K562 (cell line): ENCODE data around the gene TJP2. TPM values are rescaled to one million over a fixed set of nuclear protein-coding genes. Genes with fewer than 3 reads are reported as not detected.

Source experiments
- ATAC-seq: fragments of 200-7000 bp; cut with Tn5 transposase; 3 replicates; pipeline ENCODE4 v1.9.1; 2020; ENCODE audit warnings: moderate library complexity
- BruUV-seq: library from RNA; stranded (reverse); fragments of 400-500 nt; replicated peaks from 2 replicates; lab custom pipeline; 2021; lab: Mats Ljungman, UMichigan
- CTCF ChIA-PET: fragments of 300-600 bp; formaldehyde crosslinking; extraction: SDS; loops from one replicate; lab custom pipeline; 2021; ENCODE audit warnings: low intra/inter-chr PET ratio; lab: Yijun Ruan, JAX
- POLR2A ChIA-PET: fragments of 300-600, 350-650 bp; sonication (Branson Sonifier 250); formaldehyde crosslinking; extraction: SDS; loops from one replicate; lab custom pipeline; 2021; ENCODE audit warnings: antibody characterized with exemption, inconsistent platforms; lab: Yijun Ruan, JAX
- DNase-seq, 4 experiments: peaks; one replicate each; pipeline versions ENCODE4 v3.0.0 to v3.0.0-alpha.2; 2011 to 2018; ENCODE audit warnings: low spot score in 3 of 4, mixed read lengths in 3 of 4; ENCODE audit errors: extremely low read depth in 1 of 4
- FAIRE-seq: peaks from 2 replicates; lab custom pipeline; 2011; peaks lifted over from hg19 to GRCh38; lab: Jason Lieb, UNC
- H2AFZ ChIP-seq: 2 replicates; pipeline ENCODE4 v1.6.0; 2011; ENCODE audit warnings: low read depth, low read length, control low read depth, inconsistent platforms
- H3K27ac ChIP-seq: fragments of 200-600 bp; 3 replicates; pipeline ENCODE4 v1.8.0; 2011; ENCODE audit warnings: low read depth, mild to moderate bottlenecking, control low read depth, inconsistent platforms, low read length, moderate library complexity, mixed read lengths; ENCODE audit errors: extremely low read depth
- H3K27me3 ChIP-seq, 2 experiments: fragments of 300-600 bp in 1 of 2; 2 replicates in 1 of 2; 3 replicates in 1 of 2; pipeline versions ENCODE4 v1.6.0 to v1.8.0; 2011; ENCODE audit warnings: inconsistent platforms in 2 of 2, low read length in 2 of 2, mild to moderate bottlenecking in 1 of 2, mixed read lengths in 1 of 2, moderate library complexity in 1 of 2; ENCODE audit not compliant: control insufficient read depth in 2 of 2, insufficient read depth in 2 of 2
- H3K36me3 ChIP-seq: fragments of 300-600 bp; 3 replicates; pipeline ENCODE4 v1.8.0; 2011; ENCODE audit warnings: mild to moderate bottlenecking, low read length, inconsistent platforms; ENCODE audit not compliant: control insufficient read depth, insufficient read depth
- H3K4me1 ChIP-seq, 2 experiments: fragments of 200-600 bp in 1 of 2; replicated peaks in 1 of 2; 2 replicates in 1 of 2; 3 replicates in 1 of 2; pipeline versions ENCODE4 v1.5.1 to v1.8.0; 2011; ENCODE audit warnings: inconsistent platforms in 2 of 2, low read length in 2 of 2, mild to moderate bottlenecking in 1 of 2, mixed read lengths in 1 of 2, moderate library complexity in 1 of 2; ENCODE audit not compliant: control insufficient read depth in 2 of 2, insufficient read depth in 2 of 2
- H3K4me2 ChIP-seq: 2 replicates; pipeline ENCODE4 v1.6.1; 2011; ENCODE audit warnings: low read length, control low read depth, inconsistent platforms, mixed read lengths; ENCODE audit not compliant: insufficient read depth
- H3K4me3 ChIP-seq: fragments of 200-600 bp; sonication (generic), shearing (Covaris generic); 2 replicates; pipeline ENCODE4 v1.5.1; 2016; ENCODE audit warnings: control low read depth, inconsistent platforms
- H3K79me2 ChIP-seq: fragments of 200-600 bp; 3 replicates; pipeline ENCODE4 v1.8.0; 2011; ENCODE audit warnings: low read length, inconsistent platforms; ENCODE audit not compliant: control insufficient read depth, insufficient read depth
- H3K9ac ChIP-seq, 2 experiments: 2 replicates each; pipeline versions ENCODE4 v1.6.0 to v1.6.1; 2011; ENCODE audit warnings: low read depth in 2 of 2, low read length in 2 of 2, control low read depth in 1 of 2, inconsistent platforms in 1 of 2, mild to moderate bottlenecking in 1 of 2, mixed read lengths in 1 of 2; ENCODE audit not compliant: insufficient read depth in 1 of 2
- H3K9me1 ChIP-seq: one replicate; pipeline ENCODE4 v1.6.0; 2011; ENCODE audit warnings: inconsistent platforms, mild to moderate bottlenecking, low read length, moderate library complexity; ENCODE audit not compliant: control insufficient read depth, insufficient read depth
- H3K9me3 ChIP-seq: replicated peaks from 2 replicates; pipeline ENCODE4 v1.5.1; 2011; ENCODE audit warnings: low read depth, low read length, inconsistent platforms; ENCODE audit not compliant: control insufficient read depth, insufficient read depth
- H4K20me1 ChIP-seq: replicated peaks from 2 replicates; pipeline ENCODE4 v1.6.1; 2011; ENCODE audit warnings: low read length, inconsistent platforms, mixed read lengths; ENCODE audit not compliant: control insufficient read depth, insufficient read depth
- FOXK1 ChIP-seq: sonication (generic); formaldehyde crosslinking; IDR thresholded peaks from 2 replicates; pipeline ENCODE4 v1.8.0; 2022; ENCODE audit warnings: missing genetic modification reagents, mild to moderate bottlenecking, borderline replicate concordance
- KAT2B ChIP-seq: IDR thresholded peaks from one replicate; pipeline ENCODE4 v1.6.1; 2012; ENCODE audit warnings: low read depth, mild to moderate bottlenecking, control low read depth, inconsistent platforms, low read length, moderate library complexity
- KAT8 ChIP-seq: fragments of 450-650 bp; IDR thresholded peaks from 2 replicates; pipeline ENCODE4 v1.6.1; 2016; ENCODE audit warnings: low read depth, mild to moderate bottlenecking
- KDM1A ChIP-seq, 2 experiments: fragments of 450-650 bp; IDR thresholded peaks; 2 replicates each; pipeline ENCODE4 v1.6.1; 2016; ENCODE audit warnings: mild to moderate bottlenecking in 2 of 2
- MAZ ChIP-seq, 2 experiments: fragments of 450-650 bp in 1 of 2; sonication (generic) in 1 of 2; formaldehyde crosslinking; IDR thresholded peaks in 1 of 2; conservative IDR thresholded peaks in 1 of 2; 2 replicates each; pipeline versions ENCODE4 v1.4.0 to v1.5.0; 2020; ENCODE audit warnings: mild to moderate bottlenecking in 1 of 2, missing genetic modification reagents in 1 of 2
- RCOR1 ChIP-seq, 2 experiments: IDR thresholded peaks; 2 replicates each; pipeline ENCODE4 v1.6.1; 2012; ENCODE audit warnings: low read depth in 2 of 2, low read length in 2 of 2, borderline replicate concordance in 1 of 2, improper control_type of control experiment in 1 of 2
- TRIM24 ChIP-seq, 2 experiments: fragments of 450-650 bp; IDR thresholded peaks; 2 replicates each; pipeline ENCODE4 v1.6.1; 2016
- ZNF124 ChIP-seq: sonication (generic); formaldehyde crosslinking; IDR thresholded peaks from 2 replicates; pipeline ENCODE4 v1.8.1; 2022; ENCODE audit warnings: missing genetic modification reagents
- ZNF224 ChIP-seq: sonication (generic); formaldehyde crosslinking; IDR thresholded peaks from 2 replicates; pipeline ENCODE4 v1.8.0; 2022; ENCODE audit warnings: mild to moderate bottlenecking, missing genetic modification reagents
- WGBS: fragments of 100-300 bp; shearing (Covaris generic); methylation state at CpG from one replicate; pipeline ENCODE4 v1.1.6; 2016; ENCODE audit warnings: low coverage, mixed read lengths; ENCODE audit not compliant: insufficient coverage; ENCODE audit errors: missing lambda C conversion rate; 5-methylcytosine and 5-hydroxymethylcytosine counted together
- in situ Hi-C: fragments of 300-500 bp; cut with MboI; formaldehyde crosslinking; loops from 4 replicates; pipeline ENCODE4 v1.15.0; 2018; ENCODE audit warnings: inconsistent platforms, mixed read lengths
- intact Hi-C: fragments of 100-400 bp; cut with micrococcal nuclease; formaldehyde crosslinking; loops from 2 replicates; pipeline ENCODE4 v1.14.2; 2022
- polyA plus RNA-seq, 8 experiments: library from polyadenylated mRNA; depleted of rRNA in 4 of 8; stranded (reverse) in 5 of 8; unstranded in 3 of 8; fragments of >200 nt; fragmentation: Nextera tagmentation in 2 of 8; fragmentation: Illumina TruSeq in 1 of 8; extraction: Ambion mirVana in 2 of 8; extraction: Trizol in 1 of 8; gene quantifications; 2 replicates each; pipeline versions ENCODE4 v1.2.1 to v1.2.3, GENCODE V29; 2011 to 2014; ENCODE audit warnings: inconsistent platforms in 1 of 8, missing spikeins in 1 of 8
- total RNA-seq, 7 experiments: library from RNA; depleted of rRNA in 6 of 7; stranded (reverse); fragments of >200 nt in 6 of 7; fragmentation: Illumina TruSeq in 2 of 7; extraction: Trizol in 2 of 7; gene quantifications; 2 replicates each; pipeline versions ENCODE4 v1.2.1 to v1.2.3, GENCODE V29; 2011 to 2021; ENCODE audit warnings: low replicate concordance in 1 of 7
- TF ChIP-seq, protein P1 (sequence below): fragments of 250-450 bp; sonication (Bioruptor Pico); IDR thresholded peaks from 2 replicates; pipeline ENCODE4 v1.8.0; 2022; ENCODE audit warnings: inconsistent platforms
- TF ChIP-seq, protein P2 (sequence below): sonication (generic); formaldehyde crosslinking; IDR thresholded peaks from 2 replicates; pipeline ENCODE4 v1.8.1; 2023; ENCODE audit warnings: missing genetic modification reagents, mild to moderate bottlenecking, borderline replicate concordance

Gene TJP2
- total and polyA plus RNA-seq, 9 of the 15 experiments (the other 6 are each of a cell fraction or from before 2014, with no cell fraction given): 4.0 to 24.1 (median 16.8) TPM

DNA sequence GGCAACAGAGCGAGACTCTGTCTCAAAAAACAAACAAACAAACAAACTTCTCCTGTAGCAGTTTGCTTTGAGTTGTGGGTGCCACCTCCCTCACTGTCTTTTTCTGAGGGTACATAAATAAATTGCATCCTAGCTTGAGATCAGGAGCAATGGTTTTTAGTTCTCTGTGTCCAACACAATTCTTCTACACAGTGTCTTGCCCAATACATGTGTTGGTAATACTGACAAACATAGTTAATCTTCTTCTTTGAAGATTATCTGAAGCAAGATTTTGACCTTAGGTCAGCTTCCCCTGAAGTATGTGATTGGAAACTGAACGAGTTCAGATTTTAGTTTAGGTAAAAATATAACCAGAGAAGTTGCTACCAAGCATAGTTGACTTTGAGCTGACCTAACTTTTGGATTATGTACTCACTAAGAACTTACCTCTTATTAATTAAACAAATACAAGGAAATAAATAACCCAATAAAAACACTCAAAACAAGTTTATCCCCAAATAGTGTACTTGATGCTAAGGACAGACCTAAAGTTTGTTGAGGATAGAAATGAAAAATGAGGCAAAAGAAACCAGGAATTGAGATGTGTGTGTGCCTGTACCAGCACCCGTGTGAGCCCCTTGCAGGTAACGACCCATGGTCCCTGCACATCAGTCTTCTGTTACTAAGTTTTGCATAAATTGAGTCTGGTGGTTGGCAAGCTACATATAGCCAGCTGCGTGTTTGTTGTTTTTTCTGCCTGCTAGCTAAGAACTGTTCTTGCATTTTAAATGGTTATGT is 16.2 kb downstream of the TJP2 start (continued):
- TF ChIP-seq, protein P1, sequence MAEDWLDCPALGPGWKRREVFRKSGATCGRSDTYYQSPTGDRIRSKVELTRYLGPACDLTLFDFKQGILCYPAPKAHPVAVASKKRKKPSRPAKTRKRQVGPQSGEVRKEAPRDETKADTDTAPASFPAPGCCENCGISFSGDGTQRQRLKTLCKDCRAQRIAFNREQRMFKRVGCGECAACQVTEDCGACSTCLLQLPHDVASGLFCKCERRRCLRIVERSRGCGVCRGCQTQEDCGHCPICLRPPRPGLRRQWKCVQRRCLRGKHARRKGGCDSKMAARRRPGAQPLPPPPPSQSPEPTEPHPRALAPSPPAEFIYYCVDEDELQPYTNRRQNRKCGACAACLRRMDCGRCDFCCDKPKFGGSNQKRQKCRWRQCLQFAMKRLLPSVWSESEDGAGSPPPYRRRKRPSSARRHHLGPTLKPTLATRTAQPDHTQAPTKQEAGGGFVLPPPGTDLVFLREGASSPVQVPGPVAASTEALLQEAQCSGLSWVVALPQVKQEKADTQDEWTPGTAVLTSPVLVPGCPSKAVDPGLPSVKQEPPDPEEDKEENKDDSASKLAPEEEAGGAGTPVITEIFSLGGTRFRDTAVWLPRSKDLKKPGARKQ (CRISPR knock-in tag): no peak
- no peak for TF ChIP-seq MAZ (CRISPR knock-in tag; conservative IDR thresholded peaks at IDR 0.05 in 1 of 2, IDR thresholded peaks at IDR 0.05 in 1 of 2)
- TF ChIP-seq ZNF124 (CRISPR knock-in tag): no peak
- peak; percentile 76 to 82 for TF ChIP-seq KDM1A (IDR thresholded peaks at IDR 0.05)
- TF ChIP-seq RCOR1 (IDR thresholded peaks at IDR 0.05; ENCODE audit: borderline replicate concordance in 1 of 2, low read depth in 2 of 2, low read length in 2 of 2): peak in 1 of 2 experiments; percentile 60; a peak in 1 of 4 replicates

DNA sequence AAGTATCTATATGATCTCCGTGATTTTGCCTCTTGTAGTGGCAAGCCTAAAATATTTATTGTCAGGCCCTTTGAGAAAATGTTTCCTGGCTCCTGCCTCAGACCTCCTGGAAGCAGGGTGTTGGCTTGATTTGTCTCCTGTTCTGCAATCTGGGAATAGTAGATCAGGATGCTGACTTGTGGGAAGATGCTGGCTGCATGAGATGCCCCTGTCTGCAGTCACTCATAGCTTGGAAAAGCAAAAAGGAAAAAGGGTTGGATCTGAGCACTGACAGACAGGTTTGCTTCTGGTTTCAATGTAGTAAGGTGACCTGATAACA is 16.7 kb downstream of the TJP2 start:
- Histone ChIP-seq H3K79me2 (peaks cover 54% of the 10 kb centered on the region), H3K4me1 (peaks cover 8 to 44% of the 10 kb centered on the region in 2 experiments), H3K4me2 (no peak overlapping the region), H4K20me1 (no peaks in the 10 kb centered on the region), H3K36me3 (no peaks in the 10 kb centered on the region; the same call in 2 of the 3 replicates), H3K27ac (no peak overlapping the region), H3K9me3 (no peaks in the 10 kb centered on the region), H2AFZ (no peak overlapping the region), H3K27me3 (no peaks in the 10 kb centered on the region), H3K9ac (no peak overlapping the region), H3K9me1 (no peaks in the 10 kb centered on the region), H3K4me3 (no peak overlapping the region)
- ChIA-PET CTCF (no interaction called here), POLR2A (no interaction called here)
- FAIRE-seq (no peak), DNase-seq (no peak), ATAC-seq (no peak)
- intact Hi-C loops (loop anchor here (5.0 kb wide), 1 partner anchor 609 kb away; no protein-coding TSS in a partner anchor), in situ Hi-C loops (no loop called here)
- BruUV-seq: no TSS peak
- WGBS: 82% methylated on average over 1 of the region's 1 CpG
- TF ChIP-seq ZNF224 (CRISPR knock-in tag): no peak
- no peak for TF ChIP-seq KAT8
- no peak for TF ChIP-seq KAT2B
- TF ChIP-seq TRIM24 (IDR thresholded peaks at IDR 0.05): no peak
- TF ChIP-seq, protein P2, sequence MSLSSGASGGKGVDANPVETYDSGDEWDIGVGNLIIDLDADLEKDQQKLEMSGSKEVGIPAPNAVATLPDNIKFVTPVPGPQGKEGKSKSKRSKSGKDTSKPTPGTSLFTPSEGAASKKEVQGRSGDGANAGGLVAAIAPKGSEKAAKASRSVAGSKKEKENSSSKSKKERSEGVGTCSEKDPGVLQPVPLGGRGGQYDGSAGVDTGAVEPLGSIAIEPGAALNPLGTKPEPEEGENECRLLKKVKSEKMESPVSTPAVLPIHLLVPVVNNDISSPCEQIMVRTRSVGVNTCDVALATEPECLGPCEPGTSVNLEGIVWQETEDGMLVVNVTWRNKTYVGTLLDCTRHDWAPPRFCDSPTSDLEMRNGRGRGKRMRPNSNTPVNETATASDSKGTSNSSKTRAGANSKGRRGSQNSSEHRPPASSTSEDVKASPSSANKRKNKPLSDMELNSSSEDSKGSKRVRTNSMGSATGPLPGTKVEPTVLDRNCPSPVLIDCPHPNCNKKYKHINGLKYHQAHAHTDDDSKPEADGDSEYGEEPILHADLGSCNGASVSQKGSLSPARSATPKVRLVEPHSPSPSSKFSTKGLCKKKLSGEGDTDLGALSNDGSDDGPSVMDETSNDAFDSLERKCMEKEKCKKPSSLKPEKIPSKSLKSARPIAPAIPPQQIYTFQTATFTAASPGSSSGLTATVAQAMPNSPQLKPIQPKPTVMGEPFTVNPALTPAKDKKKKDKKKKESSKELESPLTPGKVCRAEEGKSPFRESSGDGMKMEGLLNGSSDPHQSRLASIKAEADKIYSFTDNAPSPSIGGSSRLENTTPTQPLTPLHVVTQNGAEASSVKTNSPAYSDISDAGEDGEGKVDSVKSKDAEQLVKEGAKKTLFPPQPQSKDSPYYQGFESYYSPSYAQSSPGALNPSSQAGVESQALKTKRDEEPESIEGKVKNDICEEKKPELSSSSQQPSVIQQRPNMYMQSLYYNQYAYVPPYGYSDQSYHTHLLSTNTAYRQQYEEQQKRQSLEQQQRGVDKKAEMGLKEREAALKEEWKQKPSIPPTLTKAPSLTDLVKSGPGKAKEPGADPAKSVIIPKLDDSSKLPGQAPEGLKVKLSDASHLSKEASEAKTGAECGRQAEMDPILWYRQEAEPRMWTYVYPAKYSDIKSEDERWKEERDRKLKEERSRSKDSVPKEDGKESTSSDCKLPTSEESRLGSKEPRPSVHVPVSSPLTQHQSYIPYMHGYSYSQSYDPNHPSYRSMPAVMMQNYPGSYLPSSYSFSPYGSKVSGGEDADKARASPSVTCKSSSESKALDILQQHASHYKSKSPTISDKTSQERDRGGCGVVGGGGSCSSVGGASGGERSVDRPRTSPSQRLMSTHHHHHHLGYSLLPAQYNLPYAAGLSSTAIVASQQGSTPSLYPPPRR (CRISPR knock-in tag): no peak
- TF ChIP-seq FOXK1 (CRISPR knock-in tag): no peak
